HCT116 (cell line): ENCODE measurements around the gene STARD3. TPM values are rescaled to one million over a fixed set of nuclear protein-coding genes. Genes with fewer than 3 reads are reported as not detected.

Experiments
- ATAC-seq: fragments of 200-7000 bp; cut with Tn5 transposase; 2 replicates; pipeline ENCODE4 v1.9.1; 2020; ENCODE audit warnings: mild to moderate bottlenecking, moderate library complexity
- BruUV-seq: library from RNA; stranded (reverse); fragments of 400-500 nt; replicated peaks from 2 replicates; lab custom pipeline; 2021; lab: Mats Ljungman, UMichigan
- CTCF ChIA-PET: fragments of 300-600 bp; sonication (Branson Sonifier 250); formaldehyde crosslinking; loops from one replicate; lab custom pipeline; 2021; ENCODE audit warnings: antibody characterized with exemption; lab: Charles Lee
- POLR2A ChIA-PET: fragments of 300-600, 350-600 bp; sonication (Branson Sonifier 250); formaldehyde crosslinking; loops from one replicate; lab custom pipeline; 2021; ENCODE audit warnings: antibody characterized with exemption; lab: Charles Lee
- RAD21 ChIA-PET, 2 experiments: fragments of 300-600 bp; sonication (Branson Sonifier 250); formaldehyde crosslinking; loops; one replicate each; lab custom pipeline; 2023; ENCODE audit warnings: low total read pairs in 2 of 2; ENCODE audit not compliant: uncharacterized antibody in 2 of 2, unreplicated experiment in 2 of 2, low non-redundant PET in 1 of 2; lab: Charles Lee
- DNase-seq: peaks from one replicate; pipeline ENCODE4 v3.0.0-alpha.2; 2010; ENCODE audit warnings: low read depth, low spot score
- H2AFZ ChIP-seq: fragments of 200-600 bp; shearing (Covaris generic), sonication (generic); 2 replicates; pipeline ENCODE4 v1.6.1; 2017; ENCODE audit warnings: low read depth, mixed run types, mixed read lengths, antibody characterized with exemption, low read length; ENCODE audit not compliant: poor library complexity, severe bottlenecking
- H3K27ac ChIP-seq: 2 replicates; pipeline ENCODE4 v1.5.1; 2012; ENCODE audit warnings: low read depth, low read length
- H3K27me3 ChIP-seq: fragments of 200-600 bp; sonication (generic); 2 replicates; pipeline ENCODE4 v1.6.1; 2016; ENCODE audit warnings: mixed run types, low read length, mixed read lengths; ENCODE audit not compliant: insufficient read depth
- H3K36me3 ChIP-seq, 2 experiments: fragments of 200-500 bp in 1 of 2; fragments of 200-600 bp in 1 of 2; sonication (Bioruptor generic) in 1 of 2; sonication (generic) in 1 of 2; 2 replicates each; pipeline versions ENCODE4 v1.5.1 to v1.6.1; 2014 to 2016; ENCODE audit warnings: low read length in 2 of 2, inconsistent platforms in 1 of 2, mixed read lengths in 1 of 2, mixed run types in 1 of 2; ENCODE audit not compliant: insufficient read depth in 2 of 2, control insufficient read depth in 1 of 2
- H3K4me1 ChIP-seq, 2 experiments: fragments of 200-600 bp in 1 of 2; sonication (generic) in 1 of 2; 2 replicates each; pipeline versions ENCODE4 v1.5.1 to v1.6.1; 2012 to 2017; ENCODE audit warnings: low read length in 2 of 2, inconsistent platforms in 1 of 2, mild to moderate bottlenecking in 1 of 2, mixed read lengths in 1 of 2, mixed run types in 1 of 2, moderate library complexity in 1 of 2; ENCODE audit not compliant: insufficient read depth in 2 of 2, control insufficient read depth in 1 of 2
- H3K4me2 ChIP-seq: fragments of 200-600 bp; sonication (generic); 2 replicates; pipeline ENCODE4 v1.6.1; 2017; ENCODE audit warnings: mixed run types, low read length, mixed read lengths
- H3K4me3 ChIP-seq, 2 experiments: fragments of 200-600 bp in 1 of 2; sonication (generic) in 1 of 2; replicated peaks in 1 of 2; 2 replicates each; pipeline ENCODE4 v1.5.1; 2011 to 2016; ENCODE audit warnings: low read length in 2 of 2, control low read depth in 1 of 2, low read depth in 1 of 2, mild to moderate bottlenecking in 1 of 2, mixed read lengths in 1 of 2, mixed run types in 1 of 2
- H3K79me2 ChIP-seq: fragments of 200-600 bp; sonication (generic); 2 replicates; pipeline ENCODE4 v1.6.1; 2017; ENCODE audit warnings: mild to moderate bottlenecking, mixed run types, low read length, moderate library complexity, mixed read lengths; ENCODE audit not compliant: insufficient read depth
- H3K9ac ChIP-seq: fragments of 200-600 bp; sonication (generic); 2 replicates; pipeline ENCODE4 v1.6.1; 2016; ENCODE audit warnings: low read length, mixed read lengths
- H3K9me2 ChIP-seq: fragments of 200-600 bp; sonication (generic), shearing (Covaris generic); 2 replicates; pipeline ENCODE4 v1.6.1; 2017; ENCODE audit warnings: mixed run types, mild to moderate bottlenecking, moderate library complexity; ENCODE audit not compliant: insufficient read depth
- H3K9me3 ChIP-seq, 2 experiments: fragments of 200-500 bp in 1 of 2; fragments of 200-600 bp in 1 of 2; sonication (Bioruptor generic) in 1 of 2; sonication (generic) in 1 of 2; 2 replicates each; pipeline ENCODE4 v1.6.1; 2014 to 2017; ENCODE audit warnings: low read length in 2 of 2, mixed read lengths in 2 of 2, inconsistent platforms in 1 of 2, low read depth in 1 of 2, mild to moderate bottlenecking in 1 of 2, mixed run types in 1 of 2, moderate library complexity in 1 of 2; ENCODE audit not compliant: control insufficient read depth in 1 of 2, insufficient read depth in 1 of 2
- H4K20me1 ChIP-seq: fragments of 200-600 bp; sonication (generic), shearing (Covaris generic); 2 replicates; pipeline ENCODE4 v1.6.1; 2017; ENCODE audit warnings: mixed run types, mild to moderate bottlenecking, moderate library complexity; ENCODE audit not compliant: insufficient read depth
- EZH2 ChIP-seq: fragments of 200-600 bp; sonication (generic); IDR thresholded peaks from 2 replicates; pipeline ENCODE4 v1.6.1; 2017; ENCODE audit warnings: antibody characterized with exemption, mixed run types
- EZH2phosphoT487 ChIP-seq: fragments of 200-600 bp; IDR thresholded peaks from 2 replicates; pipeline ENCODE4 v1.6.1; 2018; ENCODE audit warnings: antibody characterized with exemption, borderline replicate concordance
- FOSL1 ChIP-seq: IDR thresholded peaks from 2 replicates; pipeline ENCODE4 v1.6.1; 2012; ENCODE audit warnings: low read depth
- RAD21 ChIP-seq: IDR thresholded peaks from 2 replicates; pipeline ENCODE4 v1.6.1; 2012; ENCODE audit warnings: low read depth, mild to moderate bottlenecking
- SIN3A ChIP-seq: IDR thresholded peaks from 2 replicates; pipeline ENCODE4 v1.6.1; 2012; ENCODE audit warnings: low read depth
- SP1 ChIP-seq: IDR thresholded peaks from 2 replicates; pipeline ENCODE4 v1.6.1; 2012; ENCODE audit warnings: low read depth
- TCF7L2 ChIP-seq: IDR thresholded peaks from 2 replicates; pipeline ENCODE4 v1.7.0; 2011; ENCODE audit warnings: borderline replicate concordance, inconsistent platforms; ENCODE audit not compliant: insufficient read depth, insufficient read length; ENCODE audit errors: extremely low read depth
- ZFX ChIP-seq: fragments of 450-650 bp; IDR thresholded peaks from 2 replicates; pipeline ENCODE4 v1.6.1; 2017
- ZNF274 ChIP-seq: fragments of 200-500 bp; sonication (Bioruptor generic); IDR thresholded peaks from 2 replicates; pipeline ENCODE4 v1.6.1; 2014; ENCODE audit warnings: mild to moderate bottlenecking, low read depth, low read length, inconsistent platforms
- intact Hi-C: fragments of 100-400 bp; cut with micrococcal nuclease; formaldehyde crosslinking; loops from 2 replicates; pipeline ENCODE4 v1.10.0; 2022
- total RNA-seq: library from RNA; stranded (reverse); gene quantifications from one replicate; pipeline ENCODE4 v1.2.1, GENCODE V29; 2021; ENCODE audit not compliant: unreplicated experiment
- TF ChIP-seq, protein P1 (sequence below): IDR thresholded peaks from 2 replicates; pipeline ENCODE4 v1.6.1; 2012

Gene STARD3
- total RNA-seq, 1 experiment from 2014 or later = 73.9 TPM

DNA sequence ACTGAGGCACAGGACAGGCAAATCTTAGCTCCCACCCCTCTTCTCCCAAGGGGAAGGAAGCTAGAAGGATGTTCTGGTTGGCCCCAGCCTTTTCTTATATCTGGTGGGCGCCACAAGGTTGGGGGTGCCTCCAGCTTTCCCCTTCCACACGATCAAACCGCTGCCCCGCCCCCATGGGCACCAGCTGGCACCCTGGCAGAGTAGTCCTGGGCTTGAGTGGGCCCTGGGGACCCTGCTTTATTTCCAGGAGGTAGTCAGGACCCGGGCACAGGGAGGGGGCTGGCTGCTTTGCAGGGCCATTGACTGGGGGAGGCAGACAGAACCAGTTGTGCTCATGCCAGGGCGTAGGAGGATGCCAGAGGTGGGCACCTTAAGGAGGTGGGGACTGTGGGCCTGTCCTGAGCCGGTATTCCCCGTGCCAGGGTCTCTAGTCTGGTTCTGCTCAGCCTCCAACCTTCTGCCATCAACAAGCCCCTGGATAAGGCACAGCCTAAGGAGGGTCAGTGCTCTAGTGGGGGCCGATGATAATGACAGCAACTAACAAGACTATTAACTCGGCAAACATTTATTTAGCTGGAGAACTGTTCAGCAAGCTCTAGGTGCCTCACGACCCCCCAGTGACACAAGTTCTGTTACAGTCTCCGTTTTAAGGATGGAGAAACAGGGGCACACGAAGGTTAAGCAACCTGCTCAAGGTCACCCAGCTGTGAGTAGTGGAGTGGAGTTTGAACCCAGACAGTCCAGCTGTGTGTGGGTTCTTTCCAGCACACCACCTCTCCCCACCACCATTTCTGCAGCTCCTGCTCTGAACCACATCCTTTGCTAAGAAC, 17.8 kb upstream of the STARD3 start:
- H3K9me2 ChIP-seq = no peaks in the 10 kb centered on the region
- ChIA-PET RAD21 (interaction anchor here in 1 of 2 experiments (1.2 kb wide), 1 partner anchor 16 kb away, joined by 4 read pairs; no protein-coding TSS in a partner anchor), CTCF (interaction anchor here (0.6 to 8.4 kb wide), 9 partner anchors 13 to 412 kb away, joined by 3 to 157 read pairs (median 5); partner anchors contain the start of gene ERBB2), POLR2A (no interaction called here)
- H2AFZ ChIP-seq = peak overlapping the region; percentile 90
- DNase-seq = no peak
- H3K9me3 ChIP-seq = no peaks in the 10 kb centered on the region
- peak overlapping the region; percentile 50 to 62; a peak in 2 of 4 replicates for H3K4me3 ChIP-seq
- no TSS peak for BruUV-seq
- intact Hi-C loops = no loop called here
- peak overlapping the region; percentile 40; the same call in 1 of the 2 replicates for H3K27ac ChIP-seq
- H3K27me3 ChIP-seq = no peaks in the 10 kb centered on the region
- no peak for ATAC-seq
- H3K36me3 ChIP-seq = no peaks in the 10 kb centered on the region
- H3K9ac ChIP-seq = peak overlapping the region; percentile 70
- no peaks in the 10 kb centered on the region for H3K79me2 ChIP-seq
- TF ChIP-seq TCF7L2 (no peak), EZH2 (no peak), SP1 (no peak), ZFX (no peak), EZH2phosphoT487 (no peak), FOSL1 (no peak), RAD21 (no peak)
- TF ChIP-seq, protein P1, sequence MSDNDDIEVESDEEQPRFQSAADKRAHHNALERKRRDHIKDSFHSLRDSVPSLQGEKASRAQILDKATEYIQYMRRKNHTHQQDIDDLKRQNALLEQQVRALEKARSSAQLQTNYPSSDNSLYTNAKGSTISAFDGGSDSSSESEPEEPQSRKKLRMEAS = no peak
- TF ChIP-seq, all 23 proteins: peak for 0
- peaks cover 19 to 34% of the 10 kb centered on the region in 2 experiments; a peak in 3 of 4 replicates for H3K4me1 ChIP-seq
- peak overlapping the region; percentile 95 for H3K4me2 ChIP-seq
- no peaks in the 10 kb centered on the region for H4K20me1 ChIP-seq

DNA sequence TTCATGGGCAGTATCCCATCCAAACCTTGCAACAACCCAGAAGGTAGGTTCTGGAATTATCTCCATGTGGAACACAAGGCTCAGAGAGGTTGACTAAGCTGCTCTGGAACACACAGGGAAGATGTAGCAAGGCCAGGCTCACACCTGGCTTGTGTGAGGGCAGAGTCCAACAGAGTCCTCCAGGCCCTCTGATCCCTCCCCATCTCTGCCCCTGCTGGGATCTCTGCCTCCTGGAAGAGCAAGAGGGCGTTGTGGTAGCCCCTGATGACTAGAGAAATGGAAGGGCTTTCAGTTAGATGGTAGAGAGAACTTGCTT, 17.2 kb upstream of the STARD3 start:
- no peak for ATAC-seq
- POLR2A ChIA-PET = no interaction called here
- CTCF ChIA-PET = interaction anchor here (1.3 to 8.4 kb wide), 5 partner anchors 12 to 72 kb away, joined by 4 to 157 read pairs (median 51); no protein-coding TSS in a partner anchor
- DNase-seq = no peak
- Histone ChIP-seq H3K36me3 (no peaks in the 10 kb centered on the region), H3K4me3 (no peak overlapping the region), H3K27ac (no peak overlapping the region), H3K4me2 (no peak overlapping the region), H3K4me1 (peaks cover 19 to 34% of the 10 kb centered on the region in 2 experiments; a peak in 3 of 4 replicates), H4K20me1 (no peaks in the 10 kb centered on the region), H3K9me2 (no peaks in the 10 kb centered on the region), H2AFZ (no peak overlapping the region), H3K79me2 (no peaks in the 10 kb centered on the region), H3K9ac (no peak overlapping the region), H3K9me3 (no peaks in the 10 kb centered on the region), H3K27me3 (no peaks in the 10 kb centered on the region)
- TF ChIP-seq EZH2 (no peak), ZNF274 (no peak), SIN3A (no peak), RAD21 (no peak), EZH2phosphoT487 (no peak)
- no TSS peak for BruUV-seq
- RAD21 ChIA-PET = no interaction called here
- intact Hi-C loops = loop anchor here (5.0 kb wide), 3 partner anchors 118 to 412 kb away; partner anchors contain the start of genes GRB7 and PSMD3
